ENCODE data around the gene MYLIP.

DNA sequence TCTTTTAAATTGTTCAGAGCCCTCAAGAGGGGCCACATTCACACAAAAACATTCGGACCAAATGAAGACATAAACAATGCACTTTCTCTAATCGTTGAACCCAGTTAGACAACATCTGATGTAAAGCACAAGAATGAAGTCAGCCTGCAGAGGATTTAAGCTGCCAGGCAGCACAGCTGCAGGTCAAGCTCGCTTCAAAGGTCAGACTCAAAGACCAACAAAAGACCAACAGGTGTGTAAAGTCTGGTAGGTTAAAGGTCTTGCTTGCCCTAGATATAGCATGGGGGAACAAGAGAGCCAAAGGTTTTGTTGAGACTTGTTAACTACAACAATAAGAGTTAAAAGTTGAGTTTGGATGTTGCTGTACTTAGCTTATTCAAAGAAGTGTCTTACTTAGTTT, 26.7 kb upstream of the MYLIP start:
- TF ChIP-seq CTCF (conservative IDR thresholded peaks at IDR 0.05 in 1 of 2, IDR thresholded peaks at IDR 0.05 in 1 of 2; ENCODE audit: extremely low read depth in 1 of 2, insufficient read depth in 1 of 2, low read depth in 1 of 2, low read length in 2 of 2) (no peak), EZH2 (IDR thresholded peaks at IDR 0.05; ENCODE audit: borderline replicate concordance, low read length) (no peak)
